Measurements from ENCODE around the gene PCDH18. TPM values are rescaled to one million over a fixed set of nuclear protein-coding genes. Genes with fewer than 3 reads are reported as not detected.

PCDH18 gene, protein sequence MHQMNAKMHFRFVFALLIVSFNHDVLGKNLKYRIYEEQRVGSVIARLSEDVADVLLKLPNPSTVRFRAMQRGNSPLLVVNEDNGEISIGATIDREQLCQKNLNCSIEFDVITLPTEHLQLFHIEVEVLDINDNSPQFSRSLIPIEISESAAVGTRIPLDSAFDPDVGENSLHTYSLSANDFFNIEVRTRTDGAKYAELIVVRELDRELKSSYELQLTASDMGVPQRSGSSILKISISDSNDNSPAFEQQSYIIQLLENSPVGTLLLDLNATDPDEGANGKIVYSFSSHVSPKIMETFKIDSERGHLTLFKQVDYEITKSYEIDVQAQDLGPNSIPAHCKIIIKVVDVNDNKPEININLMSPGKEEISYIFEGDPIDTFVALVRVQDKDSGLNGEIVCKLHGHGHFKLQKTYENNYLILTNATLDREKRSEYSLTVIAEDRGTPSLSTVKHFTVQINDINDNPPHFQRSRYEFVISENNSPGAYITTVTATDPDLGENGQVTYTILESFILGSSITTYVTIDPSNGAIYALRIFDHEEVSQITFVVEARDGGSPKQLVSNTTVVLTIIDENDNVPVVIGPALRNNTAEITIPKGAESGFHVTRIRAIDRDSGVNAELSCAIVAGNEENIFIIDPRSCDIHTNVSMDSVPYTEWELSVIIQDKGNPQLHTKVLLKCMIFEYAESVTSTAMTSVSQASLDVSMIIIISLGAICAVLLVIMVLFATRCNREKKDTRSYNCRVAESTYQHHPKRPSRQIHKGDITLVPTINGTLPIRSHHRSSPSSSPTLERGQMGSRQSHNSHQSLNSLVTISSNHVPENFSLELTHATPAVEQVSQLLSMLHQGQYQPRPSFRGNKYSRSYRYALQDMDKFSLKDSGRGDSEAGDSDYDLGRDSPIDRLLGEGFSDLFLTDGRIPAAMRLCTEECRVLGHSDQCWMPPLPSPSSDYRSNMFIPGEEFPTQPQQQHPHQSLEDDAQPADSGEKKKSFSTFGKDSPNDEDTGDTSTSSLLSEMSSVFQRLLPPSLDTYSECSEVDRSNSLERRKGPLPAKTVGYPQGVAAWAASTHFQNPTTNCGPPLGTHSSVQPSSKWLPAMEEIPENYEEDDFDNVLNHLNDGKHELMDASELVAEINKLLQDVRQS
- 171 and 191 TPM in 2 replicates for total RNA-seq

DNA sequence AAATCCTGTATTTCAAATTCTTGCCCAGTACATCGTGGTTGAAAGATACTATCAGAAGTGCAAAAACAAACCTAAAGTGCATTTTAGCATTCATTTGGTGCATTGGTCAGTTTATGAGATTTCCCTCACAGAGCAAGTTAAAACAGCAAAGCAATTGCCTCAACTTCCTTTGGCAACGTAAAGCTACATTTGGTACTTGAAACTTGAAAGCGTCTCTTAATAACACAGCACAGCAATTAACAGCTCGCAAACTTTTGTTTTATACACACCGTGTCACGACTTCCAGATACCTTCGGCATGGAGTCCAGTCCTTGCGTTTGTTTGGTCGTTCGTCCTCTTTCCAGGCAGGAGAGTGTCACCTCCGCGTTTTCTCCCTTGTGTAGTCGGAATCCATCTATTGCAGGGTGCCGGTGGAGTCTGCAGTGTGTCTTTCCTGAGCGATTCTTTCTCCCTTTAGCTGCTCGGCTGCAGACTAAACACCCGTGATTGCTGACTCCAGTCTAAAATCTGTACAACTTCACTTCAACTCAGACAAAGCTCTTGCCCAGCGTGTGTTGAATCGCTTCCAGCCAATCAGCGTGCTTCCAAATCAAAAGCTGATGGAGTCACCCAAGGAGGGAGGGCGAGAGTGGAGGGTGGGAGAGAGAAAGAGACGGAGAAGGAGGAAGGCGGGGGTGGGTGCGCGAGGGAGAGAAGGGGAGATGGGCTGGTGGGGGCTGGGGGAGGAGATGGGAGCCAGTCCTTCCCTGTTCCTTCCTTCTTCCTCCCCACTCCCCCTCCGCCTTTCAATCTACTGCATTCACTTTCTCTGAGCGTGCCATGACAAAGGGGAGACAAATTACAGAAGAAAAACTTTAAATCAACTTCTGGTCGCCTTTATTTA, at the start of gene PCDH18:
Gene PCDH18, minus strand, starts transcription at position 509 of the 883 bp plus-strand sequence. Its CDS starts 406 bp downstream, at position 103.
- H2AFZ ChIP-seq (ENCODE audit: low read length): peak within 1 kb of the TSS; percentile 70

DNA sequence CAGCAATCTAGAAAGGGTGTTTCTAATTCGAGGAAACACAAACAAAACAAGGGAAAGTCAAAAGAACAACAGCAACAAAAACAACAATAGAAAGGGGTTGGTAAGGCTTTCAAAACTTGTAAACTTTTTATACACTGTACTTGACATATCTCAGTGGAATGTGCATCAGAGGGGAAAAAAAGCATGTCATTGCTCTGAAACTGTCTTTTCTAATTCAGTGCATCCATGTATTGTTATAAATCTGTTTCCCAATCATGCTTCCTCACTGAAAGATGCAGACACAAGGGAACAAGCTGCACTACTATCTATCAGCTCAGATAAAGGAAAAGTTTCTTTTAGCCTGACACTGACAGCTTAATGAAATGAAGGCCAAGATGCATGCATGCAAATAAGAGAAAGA, 44.2 kb upstream of the PCDH18 start:
- Histone ChIP-seq H3K4me2 (ENCODE audit: insufficient read depth, low read length) (no peak overlapping the region), H3K9me3 (ENCODE audit: low read depth, low read length) (no peaks in the 10 kb centered on the region), H3K4me1 (ENCODE audit: insufficient read depth, low read length) (no peaks in the 10 kb centered on the region), H3K4me3 (ENCODE audit: insufficient read depth, low read length) (no peak overlapping the region), H3K27me3 (ENCODE audit: insufficient read depth, low read length) (no peaks in the 10 kb centered on the region), H3K79me2 (ENCODE audit: insufficient read depth, low read length) (no peaks in the 10 kb centered on the region), H4K20me1 (ENCODE audit: insufficient read depth, low read length) (no peaks in the 10 kb centered on the region), H2AFZ (ENCODE audit: low read length) (peak overlapping the region; percentile 35), H3K36me3 (ENCODE audit: insufficient read depth, low read length) (no peaks in the 10 kb centered on the region), H3K27ac (ENCODE audit: low read depth, low read length) (no peak overlapping the region)
- DNase-seq (ENCODE audit: insufficient read length, low spot score, missing footprints): peak; percentile 15
- TF ChIP-seq, protein P1, sequence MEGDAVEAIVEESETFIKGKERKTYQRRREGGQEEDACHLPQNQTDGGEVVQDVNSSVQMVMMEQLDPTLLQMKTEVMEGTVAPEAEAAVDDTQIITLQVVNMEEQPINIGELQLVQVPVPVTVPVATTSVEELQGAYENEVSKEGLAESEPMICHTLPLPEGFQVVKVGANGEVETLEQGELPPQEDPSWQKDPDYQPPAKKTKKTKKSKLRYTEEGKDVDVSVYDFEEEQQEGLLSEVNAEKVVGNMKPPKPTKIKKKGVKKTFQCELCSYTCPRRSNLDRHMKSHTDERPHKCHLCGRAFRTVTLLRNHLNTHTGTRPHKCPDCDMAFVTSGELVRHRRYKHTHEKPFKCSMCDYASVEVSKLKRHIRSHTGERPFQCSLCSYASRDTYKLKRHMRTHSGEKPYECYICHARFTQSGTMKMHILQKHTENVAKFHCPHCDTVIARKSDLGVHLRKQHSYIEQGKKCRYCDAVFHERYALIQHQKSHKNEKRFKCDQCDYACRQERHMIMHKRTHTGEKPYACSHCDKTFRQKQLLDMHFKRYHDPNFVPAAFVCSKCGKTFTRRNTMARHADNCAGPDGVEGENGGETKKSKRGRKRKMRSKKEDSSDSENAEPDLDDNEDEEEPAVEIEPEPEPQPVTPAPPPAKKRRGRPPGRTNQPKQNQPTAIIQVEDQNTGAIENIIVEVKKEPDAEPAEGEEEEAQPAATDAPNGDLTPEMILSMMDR (IDR thresholded peaks at IDR 0.05; ENCODE audit: extremely low read depth, low read depth, low read length): no peak

More for the DNA sequence above, at the start of gene PCDH18:
- Histone ChIP-seq H3K4me3 (ENCODE audit: insufficient read depth, low read length) (peak within 1 kb of the TSS; percentile 77), H3K9me3 (ENCODE audit: low read depth, low read length) (no peaks in the 10 kb centered on the region), H3K79me2 (ENCODE audit: insufficient read depth, low read length) (peaks cover 49% of the 10 kb centered on the region), H3K4me2 (ENCODE audit: insufficient read depth, low read length) (peak within 1 kb of the TSS; percentile 96), H4K20me1 (ENCODE audit: insufficient read depth, low read length) (no peaks in the 10 kb centered on the region), H3K27me3 (ENCODE audit: insufficient read depth, low read length) (no peaks in the 10 kb centered on the region), H3K27ac (ENCODE audit: low read depth, low read length) (peak within 1 kb of the TSS; percentile 85), H3K36me3 (ENCODE audit: insufficient read depth, low read length) (peaks cover 22% of the 10 kb centered on the region), H3K4me1 (ENCODE audit: insufficient read depth, low read length) (peaks cover 46% of the 10 kb centered on the region)
- DNase-seq (ENCODE audit: insufficient read length, low spot score, missing footprints): peak; percentile 8
- TF ChIP-seq, protein P1 (IDR thresholded peaks at IDR 0.05; ENCODE audit: extremely low read depth, low read depth, low read length): no peak

- no peaks in the 10 kb centered on the region for H4K20me1 ChIP-seq (ENCODE audit: insufficient read depth, low read length)
- no peak overlapping the region for H3K27ac ChIP-seq (ENCODE audit: low read depth, low read length)
- TF ChIP-seq, protein P1 (IDR thresholded peaks at IDR 0.05; ENCODE audit: extremely low read depth, low read depth, low read length): no peak
- H3K4me1 ChIP-seq (ENCODE audit: insufficient read depth, low read length): no peaks in the 10 kb centered on the region
- H3K4me3 ChIP-seq (ENCODE audit: insufficient read depth, low read length): no peak overlapping the region
- no peak overlapping the region for H2AFZ ChIP-seq (ENCODE audit: low read length)
- DNase-seq (ENCODE audit: insufficient read length, low spot score, missing footprints): no peak
- H3K27me3 ChIP-seq (ENCODE audit: insufficient read depth, low read length): no peaks in the 10 kb centered on the region
- no peaks in the 10 kb centered on the region for H3K9me3 ChIP-seq (ENCODE audit: low read depth, low read length)
- H3K4me2 ChIP-seq (ENCODE audit: insufficient read depth, low read length): no peak overlapping the region
- no peaks in the 10 kb centered on the region for H3K36me3 ChIP-seq (ENCODE audit: insufficient read depth, low read length)
- no peaks in the 10 kb centered on the region for H3K79me2 ChIP-seq (ENCODE audit: insufficient read depth, low read length)
Measured at GRCh38 chr4:137572647-137573046, 40.4 kb upstream of the PCDH18 start.

Data from osteoblast (primary cell).